Measurements from ENCODE around the gene CPT2. TPM values are rescaled to one million over a fixed set of nuclear protein-coding genes. Genes with fewer than 3 reads are reported as not detected.

CPT2 gene
- total RNA-seq, 1 donor from 2014 or later = 24.8 TPM

- no peaks in the 10 kb centered on the region for H3K4me1 ChIP-seq
- no peaks in the 10 kb centered on the region for H3K9me3 ChIP-seq
- intact Hi-C loops (cut with DNase I) = no loop called here
- no peak overlapping the region for H3K4me3 ChIP-seq
- peaks cover 3 to 5% of the 10 kb centered on the region in 2 donors for H3K36me3 ChIP-seq
- no peak for DNase-seq (ENCODE audit: low spot score in 2 of 2)
- no peak overlapping the region for H3K27ac ChIP-seq
- H3K27me3 ChIP-seq = no peaks in the 10 kb centered on the region
- no peak for TF ChIP-seq CTCF (IDR thresholded peaks at IDR 0.05)
Measured at GRCh38 chr1:53254011-53254640, 57.5 kb downstream of the CPT2 start.

GRCh38 chr1:53255031-53255430 is 58.4 kb downstream of the CPT2 start:
- no peak overlapping the region for H3K27ac ChIP-seq
- DNase-seq (ENCODE audit: low spot score in 2 of 2) = no peak
- H3K36me3 ChIP-seq = peaks cover 3 to 5% of the 10 kb centered on the region in 2 donors
- H3K4me3 ChIP-seq = no peak overlapping the region
- intact Hi-C loops (cut with DNase I) = no loop called here
- H3K4me1 ChIP-seq = no peaks in the 10 kb centered on the region
- no peaks in the 10 kb centered on the region for H3K9me3 ChIP-seq
- no peak for TF ChIP-seq CTCF (IDR thresholded peaks at IDR 0.05)
- H3K27me3 ChIP-seq = no peaks in the 10 kb centered on the region

GRCh38 chr1:53256511-53257453 is 60.2 kb downstream of the CPT2 start:
- Histone ChIP-seq H3K9me3 (no peaks in the 10 kb centered on the region), H3K27ac (no peak overlapping the region), H3K4me1 (no peaks in the 10 kb centered on the region), H3K27me3 (no peaks in the 10 kb centered on the region), H3K4me3 (no peak overlapping the region), H3K36me3 (peaks cover 8 to 13% of the 10 kb centered on the region in 2 donors)
- no peak for TF ChIP-seq CTCF (IDR thresholded peaks at IDR 0.05)
- DNase-seq (ENCODE audit: low spot score in 2 of 2) = no peak
- intact Hi-C loops (cut with DNase I) = no loop called here

- no peak for DNase-seq (ENCODE audit: low spot score in 2 of 2)
- Histone ChIP-seq H3K4me3 (no peak overlapping the region), H3K9me3 (no peaks in the 10 kb centered on the region), H3K27ac (no peak overlapping the region), H3K36me3 (peaks cover 16 to 17% of the 10 kb centered on the region in 2 donors), H3K27me3 (no peaks in the 10 kb centered on the region), H3K4me1 (no peaks in the 10 kb centered on the region)
- TF ChIP-seq CTCF (IDR thresholded peaks at IDR 0.05) = no peak
- intact Hi-C loops (cut with DNase I) = no loop called here
Measured at GRCh38 chr1:53257454-53258081, 60.9 kb downstream of the CPT2 start.

GRCh38 chr1:53258216-53258615 is 61.6 kb downstream of the CPT2 start:
- DNase-seq (ENCODE audit: low spot score in 2 of 2) = no peak
- intact Hi-C loops (cut with DNase I) = no loop called here
- Histone ChIP-seq H3K27me3 (no peaks in the 10 kb centered on the region), H3K4me1 (no peaks in the 10 kb centered on the region), H3K4me3 (no peak overlapping the region), H3K36me3 (peaks cover 18 to 20% of the 10 kb centered on the region in 2 donors), H3K27ac (no peak overlapping the region), H3K9me3 (no peaks in the 10 kb centered on the region)
- TF ChIP-seq CTCF (IDR thresholded peaks at IDR 0.05) = no peak
